Ishikawa (cell line): ENCODE data around the gene TPM1.

Experiments used
- CEBPB ChIP-seq: IDR thresholded peaks from 2 replicates; pipeline ENCODE4 v1.6.1; 2012
- CREB1 ChIP-seq: IDR thresholded peaks from 2 replicates; pipeline ENCODE4 v1.6.1; 2012; ENCODE audit warnings: low read depth
- EGR1 ChIP-seq: IDR thresholded peaks from 2 replicates; pipeline ENCODE4 v1.6.1; 2012
- EP300 ChIP-seq: IDR thresholded peaks from 2 replicates; pipeline ENCODE4 v1.6.1; 2012; ENCODE audit warnings: borderline replicate concordance
- FOXM1 ChIP-seq: IDR thresholded peaks from 2 replicates; pipeline ENCODE4 v1.6.1; 2012; ENCODE audit warnings: low read depth, borderline replicate concordance
- NFIC ChIP-seq: IDR thresholded peaks from 2 replicates; pipeline ENCODE4 v1.6.1; 2012
- RAD21 ChIP-seq: IDR thresholded peaks from 2 replicates; pipeline ENCODE4 v1.6.1; 2012; ENCODE audit warnings: low read depth
- REST ChIP-seq: IDR thresholded peaks from 2 replicates; pipeline ENCODE4 v1.6.1; 2012; ENCODE audit warnings: low read depth, mild to moderate bottlenecking
- TAF1 ChIP-seq: IDR thresholded peaks from 2 replicates; pipeline ENCODE4 v1.6.1; 2012; ENCODE audit warnings: low read depth, mild to moderate bottlenecking
- TCF12 ChIP-seq: IDR thresholded peaks from 2 replicates; pipeline ENCODE4 v1.6.1; 2012; ENCODE audit warnings: low read depth
- TEAD4 ChIP-seq: IDR thresholded peaks from 2 replicates; pipeline ENCODE4 v1.6.1; 2012
- USF1 ChIP-seq: IDR thresholded peaks from 2 replicates; pipeline ENCODE4 v1.6.1; 2012
- YY1 ChIP-seq: IDR thresholded peaks from 2 replicates; pipeline ENCODE4 v1.6.1; 2012; ENCODE audit warnings: low read depth
- ZBTB7A ChIP-seq: IDR thresholded peaks from 2 replicates; pipeline ENCODE4 v1.6.1; 2012; ENCODE audit warnings: low read depth
- TF ChIP-seq, protein P1 (sequence below): IDR thresholded peaks from 2 replicates; pipeline ENCODE4 v1.6.1; 2012

TPM1 gene

DNA sequence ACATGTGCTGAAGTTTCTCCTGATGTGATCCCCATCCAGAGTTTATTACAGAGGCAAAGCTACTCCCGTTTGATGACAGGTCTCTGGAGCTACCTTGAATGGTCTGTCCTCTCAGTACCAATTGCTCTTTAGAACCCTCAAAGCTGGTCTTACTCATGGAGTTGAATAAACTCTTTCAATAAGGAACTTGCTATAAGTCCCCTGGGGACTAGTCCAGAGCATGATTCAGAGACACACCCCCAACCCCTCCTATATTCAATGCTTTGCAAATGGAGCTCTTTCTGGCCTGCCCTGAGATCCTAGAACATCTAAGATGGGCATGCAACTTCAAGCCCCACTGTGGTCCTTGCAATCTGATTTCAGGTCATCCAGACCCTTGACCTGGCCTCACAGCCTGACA lies 23.9 kb upstream of the TPM1 start:
- TF ChIP-seq USF1, result no peak
- no peak for TF ChIP-seq NFIC
- TF ChIP-seq TEAD4, result no peak
- TF ChIP-seq CEBPB, result no peak
- TF ChIP-seq CREB1, result no peak
- no peak for TF ChIP-seq TCF12
- no peak for TF ChIP-seq YY1
- TF ChIP-seq RAD21, result no peak
- no peak for TF ChIP-seq EGR1
- TF ChIP-seq EP300, result no peak
- no peak for TF ChIP-seq FOXM1
- no peak for TF ChIP-seq TAF1
- TF ChIP-seq, protein P1, sequence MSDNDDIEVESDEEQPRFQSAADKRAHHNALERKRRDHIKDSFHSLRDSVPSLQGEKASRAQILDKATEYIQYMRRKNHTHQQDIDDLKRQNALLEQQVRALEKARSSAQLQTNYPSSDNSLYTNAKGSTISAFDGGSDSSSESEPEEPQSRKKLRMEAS, result no peak
- no peak for TF ChIP-seq ZBTB7A
- TF ChIP-seq REST, result no peak

DNA sequence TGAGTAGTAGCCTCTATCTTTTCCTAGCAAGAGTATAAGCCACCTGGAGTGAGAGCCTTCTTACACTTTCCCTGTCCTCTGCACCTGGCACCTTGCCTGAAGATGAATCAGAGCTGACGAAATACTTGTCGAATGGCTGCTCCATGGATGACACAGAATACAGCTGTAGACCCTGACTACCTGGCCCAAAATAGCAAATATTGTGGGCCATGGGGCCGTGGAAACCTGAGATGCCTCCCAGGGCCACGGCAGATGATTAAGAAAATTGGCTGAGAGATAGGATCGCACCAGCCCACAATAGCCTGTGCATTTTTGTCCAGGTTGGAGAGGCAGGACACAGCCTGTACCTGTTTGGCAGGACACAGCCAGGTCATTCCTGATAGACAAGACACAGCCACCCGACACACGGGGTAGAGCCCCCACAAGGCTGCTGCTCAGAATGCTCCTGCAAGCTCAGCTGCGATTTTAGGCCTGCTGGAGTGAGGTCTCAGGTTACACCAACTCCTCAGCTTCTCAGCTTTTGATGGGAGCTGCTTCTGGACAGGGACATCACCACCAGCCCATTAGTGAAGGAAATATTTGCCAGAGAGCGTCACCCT lies 22.9 kb upstream of the TPM1 start:
- TF ChIP-seq, protein P1, result peak; percentile 33; the same call in 1 of the 2 replicates
- no peak for TF ChIP-seq YY1
- TF ChIP-seq ZBTB7A, result 0 out of 2 replicates have a peak, but pooled peaks have one; percentile 44
- peak; percentile 87 for TF ChIP-seq NFIC
- TF ChIP-seq USF1, result no peak
- TF ChIP-seq TAF1, result no peak
- no peak for TF ChIP-seq FOXM1
- TF ChIP-seq CEBPB, result peak; percentile 72
- TF ChIP-seq REST, result no peak
- no peak; the same call in 1 of the 2 replicates for TF ChIP-seq EP300
- TF ChIP-seq CREB1, result no peak
- 0 out of 2 replicates have a peak, but pooled peaks have one; percentile 29 for TF ChIP-seq TCF12

GRCh38 chr15:63020128-63020527 lies 22.4 kb upstream of the TPM1 start:
- no peak for TF ChIP-seq EP300
- no peak for TF ChIP-seq ZBTB7A
- no peak for TF ChIP-seq EGR1
- TF ChIP-seq TEAD4, result no peak
- no peak for TF ChIP-seq TAF1
- TF ChIP-seq TCF12, result no peak
- TF ChIP-seq, protein P1, result no peak
- TF ChIP-seq FOXM1, result no peak
- no peak for TF ChIP-seq RAD21
- no peak for TF ChIP-seq USF1
- TF ChIP-seq CEBPB, result no peak

DNA sequence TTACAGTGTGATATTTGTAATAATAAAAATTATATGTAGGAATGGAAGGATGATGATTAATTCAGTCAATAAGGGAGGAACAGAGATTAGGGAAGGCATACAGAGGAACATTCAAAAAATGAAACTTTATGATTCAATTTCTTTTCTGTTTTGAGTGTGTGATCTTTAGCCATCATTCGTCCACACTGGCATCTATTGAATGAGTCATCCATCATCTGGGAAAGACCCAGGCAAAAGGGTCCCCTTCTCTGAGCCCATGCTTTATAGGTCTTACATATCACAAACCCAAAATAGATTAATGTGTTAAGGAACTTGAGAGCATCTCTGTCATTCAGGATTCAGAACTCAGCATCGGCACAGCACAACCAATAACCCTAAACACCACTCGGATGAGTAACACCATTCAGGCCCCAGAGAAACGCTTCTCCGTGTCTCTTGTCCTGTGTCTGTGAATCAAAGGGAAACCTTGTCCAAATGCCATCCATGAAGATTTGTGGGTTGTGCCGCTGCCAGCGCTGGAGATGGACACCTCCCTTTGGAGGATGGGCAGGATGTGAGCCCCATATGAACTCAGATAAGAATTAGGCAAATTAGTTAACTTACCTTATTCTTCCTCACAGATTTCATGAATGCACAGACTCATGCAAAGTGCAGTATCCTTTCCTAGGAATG lies 21.7 kb upstream of the TPM1 start:
- TF ChIP-seq TCF12, result no peak
- TF ChIP-seq TEAD4, result no peak
- no peak for TF ChIP-seq EGR1
- TF ChIP-seq CREB1, result no peak
- no peak for TF ChIP-seq YY1
- no peak for TF ChIP-seq EP300
- no peak for TF ChIP-seq REST
- TF ChIP-seq NFIC, result no peak
- no peak for TF ChIP-seq RAD21
